ENCODE data around the gene POU2F1. TPM values are rescaled to one million over a fixed set of nuclear protein-coding genes. Genes with fewer than 3 reads are reported as not detected.
A peak's percentile ranks its signal among the peaks of the same experiment; 100 is the strongest.

POU2F1 gene
- total RNA-seq, 1 donor from 2014 or later, result 11.3 TPM

GRCh38 chr1:167365360-167365759 is 144.7 kb downstream of the POU2F1 start:
- no peak for DNase-seq (ENCODE audit: low spot score)

GRCh38 chr1:167367705-167368104 is 147.0 kb downstream of the POU2F1 start:
- no peak for DNase-seq (ENCODE audit: low spot score)

- DNase-seq (ENCODE audit: low spot score), result no peak
These were observed 148.5 kb downstream of the POU2F1 start for GRCh38 chr1:167369175-167369574.

GRCh38 chr1:167369933-167370332 is 149.2 kb downstream of the POU2F1 start:
- no peak for DNase-seq (ENCODE audit: low spot score)

GRCh38 chr1:167371030-167371429 is 150.3 kb downstream of the POU2F1 start:
- DNase-seq (ENCODE audit: low spot score), result no peak

GRCh38 chr1:167373398-167373797 is 152.7 kb downstream of the POU2F1 start:
- DNase-seq (ENCODE audit: low spot score), result peak; percentile 80

GRCh38 chr1:167373986-167374385 is 153.3 kb downstream of the POU2F1 start:
- no peak for DNase-seq (ENCODE audit: low spot score)

GRCh38 chr1:167375949-167376348 is 155.3 kb downstream of the POU2F1 start:
- no peak for DNase-seq (ENCODE audit: low spot score)

GRCh38 chr1:167387251-167387910 is 166.7 kb downstream of the POU2F1 start:
- no peak for DNase-seq (ENCODE audit: low spot score)

GRCh38 chr1:167388976-167389375 is 168.3 kb downstream of the POU2F1 start:
- no peak for DNase-seq (ENCODE audit: low spot score)

GRCh38 chr1:167392200-167392696 is 171.6 kb downstream of the POU2F1 start:
- DNase-seq (ENCODE audit: low spot score), result no peak

GRCh38 chr1:167400359-167400953 is 179.8 kb downstream of the POU2F1 start:
- no peak for DNase-seq (ENCODE audit: low spot score)

- peak; percentile 18 for DNase-seq (ENCODE audit: low spot score)
These were observed 180.7 kb downstream of the POU2F1 start for GRCh38 chr1:167401260-167401873.

GRCh38 chr1:167404161-167404888 is 183.6 kb downstream of the POU2F1 start:
- DNase-seq (ENCODE audit: low spot score), result no peak

GRCh38 chr1:167404908-167405307 is 184.2 kb downstream of the POU2F1 start:
- DNase-seq (ENCODE audit: low spot score), result no peak

- no peak for DNase-seq (ENCODE audit: low spot score)
These were observed 187.7 kb downstream of the POU2F1 start for GRCh38 chr1:167408355-167408754.

- no peak for DNase-seq (ENCODE audit: low spot score)
These were observed 188.5 kb downstream of the POU2F1 start for GRCh38 chr1:167409183-167409582.

GRCh38 chr1:167412072-167412471 is 191.4 kb downstream of the POU2F1 start:
- DNase-seq (ENCODE audit: low spot score), result no peak

GRCh38 chr1:167412920-167413319 is 192.2 kb downstream of the POU2F1 start:
- no peak for DNase-seq (ENCODE audit: low spot score)

GRCh38 chr1:167413328-167413727 is 192.6 kb downstream of the POU2F1 start:
- DNase-seq (ENCODE audit: low spot score), result no peak

- DNase-seq (ENCODE audit: low spot score), result no peak
These were observed 195.8 kb downstream of the POU2F1 start for GRCh38 chr1:167416506-167416905.

- DNase-seq (ENCODE audit: low spot score), result no peak
These were observed 197.7 kb downstream of the POU2F1 start for GRCh38 chr1:167418391-167418790.

Measured in umbilical cord (tissue), 2 donors.